ENCODE data around the gene GALR2.

The GALR2 gene

GRCh38 chr17:76079535-76079955 lies 5.0 kb downstream of the GALR2 start:
- DNase-seq: no peak

GRCh38 chr17:76079956-76080767 lies 5.6 kb downstream of the GALR2 start:
- DNase-seq: no peak

- DNase-seq: no peak
These were observed 6.2 kb downstream of the GALR2 start for GRCh38 chr17:76080768-76081287.

- DNase-seq: no peak
These were observed 7.0 kb downstream of the GALR2 start for GRCh38 chr17:76081295-76082210.

GRCh38 chr17:76082326-76083251 lies 8.0 kb downstream of the GALR2 start:
- DNase-seq: no peak

- no peak for DNase-seq
These were observed 9.1 kb downstream of the GALR2 start for GRCh38 chr17:76083536-76084182.

- no peak for DNase-seq
These were observed 10.6 kb downstream of the GALR2 start for GRCh38 chr17:76085066-76085730.

GRCh38 chr17:76085731-76086366 lies 11.3 kb downstream of the GALR2 start:
- no peak for DNase-seq

- no peak for DNase-seq
These were observed 11.8 kb downstream of the GALR2 start for GRCh38 chr17:76086384-76086783.

- no peak for DNase-seq
These were observed 12.9 kb downstream of the GALR2 start for GRCh38 chr17:76087531-76087930.

- no peak for DNase-seq
These were observed 13.7 kb downstream of the GALR2 start for GRCh38 chr17:76088041-76088867.

GRCh38 chr17:76088868-76089576 lies 14.4 kb downstream of the GALR2 start:
- DNase-seq: no peak

- no peak for DNase-seq
These were observed 15.3 kb downstream of the GALR2 start for GRCh38 chr17:76089680-76090516.

- DNase-seq: no peak
These were observed 16.0 kb downstream of the GALR2 start for GRCh38 chr17:76090517-76091129.

GRCh38 chr17:76091526-76092286 lies 17.1 kb downstream of the GALR2 start:
- DNase-seq: no peak

All from hypothalamus (tissue), 51 donors.